ENCODE data around the gene ZNF620. TPM values are rescaled to one million over a fixed set of nuclear protein-coding genes. Genes with fewer than 3 reads are reported as not detected.
A peak's percentile ranks its signal among the peaks of the same experiment; 100 is the strongest.

Gene ZNF620
- total RNA-seq, 2 experiments from 2014 or later = 0.82 to 1.0 TPM

- peaks cover 19% of the 10 kb centered on the region for H3K4me1 ChIP-seq (ENCODE audit: insufficient read depth, low read length)
- H3K4me3 ChIP-seq (ENCODE audit: low read length) = no peak overlapping the region
- ChIA-PET POLR2A (interaction anchor here (1.3 kb wide), 1 partner anchor 68 kb away, joined by 3 read pairs; no protein-coding TSS in a partner anchor), CTCF (no interaction called here)
- no peaks in the 10 kb centered on the region for H3K27me3 ChIP-seq (ENCODE audit: control insufficient read depth in 1 of 2, insufficient read depth in 2 of 2, low read length in 2 of 2)
- H3K27ac Mint-ChIP-seq = no peak overlapping the region
- TF ChIP-seq, protein P1, sequence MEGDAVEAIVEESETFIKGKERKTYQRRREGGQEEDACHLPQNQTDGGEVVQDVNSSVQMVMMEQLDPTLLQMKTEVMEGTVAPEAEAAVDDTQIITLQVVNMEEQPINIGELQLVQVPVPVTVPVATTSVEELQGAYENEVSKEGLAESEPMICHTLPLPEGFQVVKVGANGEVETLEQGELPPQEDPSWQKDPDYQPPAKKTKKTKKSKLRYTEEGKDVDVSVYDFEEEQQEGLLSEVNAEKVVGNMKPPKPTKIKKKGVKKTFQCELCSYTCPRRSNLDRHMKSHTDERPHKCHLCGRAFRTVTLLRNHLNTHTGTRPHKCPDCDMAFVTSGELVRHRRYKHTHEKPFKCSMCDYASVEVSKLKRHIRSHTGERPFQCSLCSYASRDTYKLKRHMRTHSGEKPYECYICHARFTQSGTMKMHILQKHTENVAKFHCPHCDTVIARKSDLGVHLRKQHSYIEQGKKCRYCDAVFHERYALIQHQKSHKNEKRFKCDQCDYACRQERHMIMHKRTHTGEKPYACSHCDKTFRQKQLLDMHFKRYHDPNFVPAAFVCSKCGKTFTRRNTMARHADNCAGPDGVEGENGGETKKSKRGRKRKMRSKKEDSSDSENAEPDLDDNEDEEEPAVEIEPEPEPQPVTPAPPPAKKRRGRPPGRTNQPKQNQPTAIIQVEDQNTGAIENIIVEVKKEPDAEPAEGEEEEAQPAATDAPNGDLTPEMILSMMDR (IDR thresholded peaks at IDR 0.05) = no peak
- H3K36me3 ChIP-seq (ENCODE audit: insufficient read depth, low read length) = peaks cover 8% of the 10 kb centered on the region
- DNase-seq = no peak
- no peaks in the 10 kb centered on the region for H3K9me3 Mint-ChIP-seq
- peaks cover 21% of the 10 kb centered on the region for H3K4me1 Mint-ChIP-seq (ENCODE audit: low read depth)
- ATAC-seq (ENCODE audit: poor library complexity) = no peak
- H3K27me3 Mint-ChIP-seq = no peaks in the 10 kb centered on the region
- H3K9me3 ChIP-seq (ENCODE audit: control insufficient read depth in 1 of 2, insufficient read depth in 1 of 2, low read length in 2 of 2) = no peaks in the 10 kb centered on the region
- no peak overlapping the region for H3K4me3 Mint-ChIP-seq
- intact Hi-C loops (cut with DNase I, micrococcal nuclease) = loop anchor here in 1 of 2 experiments (10.0 kb wide), 1 partner anchor 1136 kb away; the partner anchor contains the start of gene SLC25A38
- H3K36me3 Mint-ChIP-seq (ENCODE audit: low read depth) = peaks cover 28% of the 10 kb centered on the region
- no peak overlapping the region for H3K27ac ChIP-seq (ENCODE audit: low read depth in 1 of 2, low read length in 2 of 2)
Measured at GRCh38 chr3:40521254-40521653, 15.4 kb downstream of the ZNF620 start.

GRCh38 chr3:40523781-40524180 is 17.9 kb downstream of the ZNF620 start:
- DNase-seq (peak in 2 of 14 experiments; percentile 9 to 13), ATAC-seq (ENCODE audit: poor library complexity) (no peak)
- Histone ChIP-seq H3K4me1 (ENCODE audit: insufficient read depth, low read length) (peaks cover 20% of the 10 kb centered on the region), H3K27me3 (ENCODE audit: control insufficient read depth in 1 of 2, insufficient read depth in 2 of 2, low read length in 2 of 2) (no peaks in the 10 kb centered on the region), H3K9me3 (ENCODE audit: control insufficient read depth in 1 of 2, insufficient read depth in 1 of 2, low read length in 2 of 2) (no peaks in the 10 kb centered on the region), H3K27ac (ENCODE audit: low read depth in 1 of 2, low read length in 2 of 2) (peak overlapping the region in 1 of 2 donors; percentile 85), H3K36me3 (ENCODE audit: insufficient read depth, low read length) (peaks cover 10% of the 10 kb centered on the region), H3K4me3 (ENCODE audit: low read length) (no peak overlapping the region)
- Mint-ChIP-seq H3K27ac (peak overlapping the region; percentile 88), H3K9me3 (no peaks in the 10 kb centered on the region), H3K4me3 (peak overlapping the region; percentile 96), H3K4me1 (ENCODE audit: low read depth) (peaks cover 25% of the 10 kb centered on the region), H3K27me3 (no peaks in the 10 kb centered on the region), H3K36me3 (ENCODE audit: low read depth) (peaks cover 35% of the 10 kb centered on the region)
- intact Hi-C loops (cut with DNase I, micrococcal nuclease) = loop anchor here (1.0 to 10.0 kb wide), 4 partner anchors 46 to 1139 kb away; partner anchors contain the start of genes EIF1B (in 1 of the 2), SLC25A38 (in 1 of the 2) and ZNF619 (in 1 of the 2)
- ChIA-PET POLR2A (interaction anchor here (1.0 to 2.8 kb wide), 9 partner anchors 16 to 213 kb away, joined by 3 to 22 read pairs (median 5); partner anchors contain the start of genes RPL14, ZNF619 and ZNF620), CTCF (interaction anchor here (1.5 kb wide), 1 partner anchor 18 kb away, joined by 5 read pairs; the partner anchor contains the start of gene ZNF620)
- TF ChIP-seq, protein P1 (IDR thresholded peaks at IDR 0.05) = no peak

- peaks cover 20% of the 10 kb centered on the region for H3K4me1 ChIP-seq (ENCODE audit: insufficient read depth, low read length)
- Mint-ChIP-seq H3K9me3 (no peaks in the 10 kb centered on the region), H3K27ac (peak overlapping the region; percentile 88), H3K4me3 (peak overlapping the region; percentile 96), H3K4me1 (ENCODE audit: low read depth) (peaks cover 25% of the 10 kb centered on the region), H3K36me3 (ENCODE audit: low read depth) (peaks cover 39% of the 10 kb centered on the region), H3K27me3 (no peaks in the 10 kb centered on the region)
- peak overlapping the region; percentile 73 to 85 for H3K27ac ChIP-seq (ENCODE audit: low read depth in 1 of 2, low read length in 2 of 2)
- TF ChIP-seq, protein P1 (IDR thresholded peaks at IDR 0.05) = no peak
- intact Hi-C loops (cut with DNase I, micrococcal nuclease) = loop anchor here (1.0 to 10.0 kb wide), 4 partner anchors 47 to 1139 kb away; partner anchors contain the start of genes EIF1B (in 1 of the 2), SLC25A38 (in 1 of the 2) and ZNF619 (in 1 of the 2)
- peaks cover 15% of the 10 kb centered on the region for H3K36me3 ChIP-seq (ENCODE audit: insufficient read depth, low read length)
- no peak for ATAC-seq (ENCODE audit: poor library complexity)
- no peaks in the 10 kb centered on the region for H3K9me3 ChIP-seq (ENCODE audit: control insufficient read depth in 1 of 2, insufficient read depth in 1 of 2, low read length in 2 of 2)
- no peaks in the 10 kb centered on the region for H3K27me3 ChIP-seq (ENCODE audit: control insufficient read depth in 1 of 2, insufficient read depth in 2 of 2, low read length in 2 of 2)
- POLR2A ChIA-PET = interaction anchor here (1.0 to 2.8 kb wide), 9 partner anchors 16 to 214 kb away, joined by 3 to 22 read pairs (median 5); partner anchors contain the start of genes RPL14, ZNF619 and ZNF620
- H3K4me3 ChIP-seq (ENCODE audit: low read length) = peak overlapping the region; percentile 80
- no peak for DNase-seq
- CTCF ChIA-PET = interaction anchor here (1.5 kb wide), 1 partner anchor 18 kb away, joined by 5 read pairs; the partner anchor contains the start of gene ZNF620
Measured at GRCh38 chr3:40524222-40524567, 18.4 kb downstream of the ZNF620 start.

Data from CD4-positive, alpha-beta T cell (primary cell).